KMS-11 (cell line): ENCODE measurements around the gene ZNF777.
"Not testable (repeated sequence)": the region's sequence is repeated elsewhere in the genome, so short reads cannot be mapped to it uniquely, and the experiment has no call there.

Source experiments
- H2AFZ ChIP-seq: fragments of 200-600 bp; sonication (generic); 2 replicates; pipeline ENCODE4 v1.6.1; 2016; ENCODE audit warnings: antibody characterized with exemption, mixed run types, low read depth
- H3K27ac ChIP-seq: fragments of 200-600 bp; sonication (generic); 2 replicates; pipeline ENCODE4 v1.6.1; 2016; ENCODE audit warnings: mild to moderate bottlenecking, mixed run types
- H3K27me3 ChIP-seq: fragments of 200-600 bp; sonication (generic); 2 replicates; pipeline ENCODE4 v1.6.1; 2017; ENCODE audit warnings: mild to moderate bottlenecking, low read depth, mixed run types, moderate library complexity; ENCODE audit not compliant: insufficient read depth
- H3K36me3 ChIP-seq: fragments of 200-600 bp; sonication (generic); 2 replicates; pipeline ENCODE4 v1.6.1; 2017; ENCODE audit warnings: mild to moderate bottlenecking, mixed run types; ENCODE audit not compliant: insufficient read depth
- H3K4me1 ChIP-seq: fragments of 200-600 bp; sonication (generic); 2 replicates; pipeline ENCODE4 v1.6.1; 2016; ENCODE audit warnings: mild to moderate bottlenecking, low read depth, mixed run types; ENCODE audit not compliant: poor library complexity, severe bottlenecking
- H3K4me2 ChIP-seq: fragments of 200-600 bp; sonication (generic); 2 replicates; pipeline ENCODE4 v1.7.0; 2016; ENCODE audit warnings: mild to moderate bottlenecking, mixed run types
- H3K4me3 ChIP-seq: fragments of 200-600 bp; sonication (generic); IDR thresholded peaks from 2 replicates; pipeline ENCODE4 v1.6.1; 2017; ENCODE audit warnings: low read depth, low read length, mixed read lengths; ENCODE audit not compliant: insufficient read depth
- H3K79me2 ChIP-seq: fragments of 200-600 bp; sonication (generic); 2 replicates; pipeline ENCODE4 v1.6.1; 2016; ENCODE audit warnings: low read depth, mixed run types; ENCODE audit not compliant: insufficient read depth
- H3K9ac ChIP-seq: fragments of 200-600 bp; sonication (generic); 2 replicates; pipeline ENCODE4 v1.6.1; 2016; ENCODE audit warnings: mild to moderate bottlenecking, mixed run types
- H4K20me1 ChIP-seq: fragments of 200-600 bp; sonication (generic); 2 replicates; pipeline ENCODE4 v1.6.1; 2016; ENCODE audit warnings: mild to moderate bottlenecking, mixed run types; ENCODE audit not compliant: insufficient read depth
- CTCF ChIP-seq: fragments of 200-600 bp; sonication (generic); conservative IDR thresholded peaks from 2 replicates; pipeline ENCODE4 v1.6.1; 2017; ENCODE audit warnings: low read depth, mild to moderate bottlenecking, antibody characterized with exemption, low read length, moderate library complexity, mixed read lengths

Gene ZNF777

GRCh38 chr7:149497467-149498261 lies 36.8 kb upstream of the ZNF777 start, which contains the start of gene ZNF746:
TSS of gene ZNF746 (minus strand) at chr7:149497809. CDS start at chr7:149497536, 273 bp downstream.
- H3K9ac ChIP-seq: peak within 1 kb of the TSS; percentile 70
- peak within 1 kb of the TSS; percentile 94 for H2AFZ ChIP-seq
- H3K4me1 ChIP-seq: peaks cover 22% of the 10 kb centered on the region
- H3K27ac ChIP-seq: peak within 1 kb of the TSS; percentile 5; the same call in 1 of the 2 replicates
- no peaks in the 10 kb centered on the region for H4K20me1 ChIP-seq
- H3K4me2 ChIP-seq: peak within 1 kb of the TSS; percentile 95
- no peak within 1 kb of the TSS for H3K4me3 ChIP-seq
- no peaks in the 10 kb centered on the region for H3K27me3 ChIP-seq
- peaks cover 22% of the 10 kb centered on the region for H3K79me2 ChIP-seq
- TF ChIP-seq CTCF: peak; percentile 31; the same call in 1 of the 2 replicates
- H3K36me3 ChIP-seq: no peaks in the 10 kb centered on the region

- no peak for TF ChIP-seq CTCF
- H2AFZ ChIP-seq: peak overlapping the region; percentile 48; the same call in 1 of the 2 replicates
- peak overlapping the region; percentile 95 for H3K4me2 ChIP-seq
- peaks cover 22% of the 10 kb centered on the region for H3K4me1 ChIP-seq
- H4K20me1 ChIP-seq: no peaks in the 10 kb centered on the region
- H3K27ac ChIP-seq: peak overlapping the region; percentile 5; the same call in 1 of the 2 replicates
- no peaks in the 10 kb centered on the region for H3K36me3 ChIP-seq
- H3K4me3 ChIP-seq: no peak overlapping the region
- no peaks in the 10 kb centered on the region for H3K27me3 ChIP-seq
- H3K9ac ChIP-seq: peak overlapping the region; percentile 70
- H3K79me2 ChIP-seq: peaks cover 22% of the 10 kb centered on the region
Observed at GRCh38 chr7:149496642-149497391, 36.0 kb upstream of the ZNF777 start.

GRCh38 chr7:149495785-149496641 lies 35.2 kb upstream of the ZNF777 start:
- TF ChIP-seq CTCF: no peak
- no peak overlapping the region for H2AFZ ChIP-seq
- H3K9ac ChIP-seq: peak overlapping the region; percentile 70; the same call in 1 of the 2 replicates
- peak overlapping the region; percentile 95 for H3K4me2 ChIP-seq
- H3K27ac ChIP-seq: no peak overlapping the region
- H3K27me3 ChIP-seq: no peaks in the 10 kb centered on the region
- peaks cover 22% of the 10 kb centered on the region for H3K79me2 ChIP-seq
- H4K20me1 ChIP-seq: no peaks in the 10 kb centered on the region
- H3K4me3 ChIP-seq: no peak overlapping the region
- no peaks in the 10 kb centered on the region for H3K36me3 ChIP-seq
- H3K4me1 ChIP-seq: peaks cover 22% of the 10 kb centered on the region

GRCh38 chr7:149494738-149495368 lies 34.0 kb upstream of the ZNF777 start:
- no peak overlapping the region for H3K27ac ChIP-seq
- no peaks in the 10 kb centered on the region; the same call in 1 of the 2 replicates for H3K36me3 ChIP-seq
- H3K9ac ChIP-seq: no peak overlapping the region
- no peak for TF ChIP-seq CTCF
- H4K20me1 ChIP-seq: no peaks in the 10 kb centered on the region
- H2AFZ ChIP-seq: no peak overlapping the region
- no peak overlapping the region for H3K4me3 ChIP-seq
- peaks cover 22% of the 10 kb centered on the region for H3K4me1 ChIP-seq
- H3K27me3 ChIP-seq: no peaks in the 10 kb centered on the region
- peaks cover 22% of the 10 kb centered on the region for H3K79me2 ChIP-seq
- peak overlapping the region; percentile 95 for H3K4me2 ChIP-seq

- not testable (repeated sequence) for H3K36me3 ChIP-seq, H3K4me3 ChIP-seq, H2AFZ ChIP-seq, H3K4me2 ChIP-seq, H3K27ac ChIP-seq, H3K9ac ChIP-seq, H4K20me1 ChIP-seq, H3K27me3 ChIP-seq
- Histone ChIP-seq H3K79me2 (peaks cover 22% of the 10 kb centered on the region), H3K4me1 (peaks cover 22% of the 10 kb centered on the region)
Observed at GRCh38 chr7:149493975-149494374, 33.1 kb upstream of the ZNF777 start.
